Neuronal stem cell (in vitro differentiated cells): ENCODE results near the gene HOMER3.

Source experiments
- DNase-seq: peaks from one replicate; pipeline ENCODE4 v3.0.0-alpha.2; 2013; ENCODE audit warnings: low spot score
- H2AFZ ChIP-seq: one replicate; pipeline ENCODE4 v1.6.1; 2013; ENCODE audit warnings: mild to moderate bottlenecking, low read length, inconsistent platforms
- H2AK5ac ChIP-seq: 2 replicates; pipeline ENCODE4 v1.6.1; 2013; ENCODE audit warnings: low read depth, mild to moderate bottlenecking, inconsistent platforms, low read length, moderate library complexity, mixed read lengths
- H2BK120ac ChIP-seq: 2 replicates; pipeline ENCODE4 v1.6.1; 2013; ENCODE audit warnings: low read depth, mild to moderate bottlenecking, inconsistent platforms, low read length, moderate library complexity, mixed read lengths
- H2BK12ac ChIP-seq: one replicate; pipeline ENCODE4 v1.6.1; 2013; ENCODE audit warnings: low read length, inconsistent platforms
- H2BK15ac ChIP-seq: 2 replicates; pipeline ENCODE4 v1.6.1; 2013; ENCODE audit warnings: mild to moderate bottlenecking, low read length, inconsistent platforms, mixed read lengths
- H2BK5ac ChIP-seq: one replicate; pipeline ENCODE4 v1.6.1; 2013; ENCODE audit warnings: inconsistent platforms, mild to moderate bottlenecking, low read length, moderate library complexity
- H3K14ac ChIP-seq: one replicate; pipeline ENCODE4 v1.6.1; 2013; ENCODE audit warnings: low read length, inconsistent platforms
- H3K18ac ChIP-seq: 2 replicates; pipeline ENCODE4 v1.6.1; 2013; ENCODE audit warnings: low read length, inconsistent platforms
- H3K23ac ChIP-seq: 2 replicates; pipeline ENCODE4 v1.6.1; 2013; ENCODE audit warnings: low read depth, mild to moderate bottlenecking, mixed read lengths, low read length, inconsistent platforms; ENCODE audit not compliant: poor library complexity
- H3K27ac ChIP-seq: replicated peaks from 3 replicates; pipeline ENCODE4 v1.5.1; 2013; ENCODE audit warnings: low read length, inconsistent platforms
- H3K27me3 ChIP-seq, 3 experiments: 2 replicates each; pipeline ENCODE4 v1.6.1; 2013; ENCODE audit warnings: low read length in 3 of 3, mild to moderate bottlenecking in 2 of 3, inconsistent platforms in 1 of 3, low read depth in 1 of 3, mixed read lengths in 1 of 3, moderate library complexity in 1 of 3; ENCODE audit not compliant: control insufficient read depth in 3 of 3, insufficient read depth in 3 of 3
- H3K36me3 ChIP-seq, 2 donors: replicated peaks in 1 of 2; 2 replicates each; pipeline ENCODE4 v1.6.1; 2013; ENCODE audit warnings: low read length in 2 of 2; ENCODE audit not compliant: control insufficient read depth in 2 of 2, insufficient read depth in 2 of 2
- H3K4ac ChIP-seq: 2 replicates; pipeline ENCODE4 v1.6.1; 2013; ENCODE audit warnings: inconsistent platforms, mild to moderate bottlenecking, low read length, moderate library complexity
- H3K4me1 ChIP-seq, 2 donors: 1 replicate in 1 of 2; 2 replicates in 1 of 2; pipeline ENCODE4 v1.6.1; 2013; ENCODE audit warnings: low read length in 2 of 2, low read depth in 1 of 2; ENCODE audit not compliant: control insufficient read depth in 2 of 2, insufficient read depth in 1 of 2
- H3K4me2 ChIP-seq: one replicate; pipeline ENCODE4 v1.6.1; 2013; ENCODE audit warnings: mild to moderate bottlenecking, low read length, inconsistent platforms; ENCODE audit not compliant: insufficient read depth, poor library complexity, severe bottlenecking
- H3K4me3 ChIP-seq, 2 donors: 2 replicates each; pipeline ENCODE4 v1.5.1; 2013; ENCODE audit warnings: low read length in 2 of 2, mild to moderate bottlenecking in 2 of 2, inconsistent platforms in 1 of 2, moderate library complexity in 1 of 2
- H3K79me1 ChIP-seq: one replicate; pipeline ENCODE4 v1.6.1; 2013; ENCODE audit warnings: low read depth, mild to moderate bottlenecking, inconsistent platforms, low read length, moderate library complexity
- H3K9ac ChIP-seq: one replicate; pipeline ENCODE4 v1.6.1; 2013; ENCODE audit warnings: mild to moderate bottlenecking, low read depth, low read length, inconsistent platforms; ENCODE audit not compliant: poor library complexity
- H3K9me3 ChIP-seq, 2 donors: replicated peaks in 1 of 2; 2 replicates each; pipeline versions ENCODE3 to v1.6.1; 2013; ENCODE audit warnings: low read length in 2 of 2, mild to moderate bottlenecking in 2 of 2, inconsistent platforms in 1 of 2, low read depth in 1 of 2, mixed read lengths in 1 of 2, moderate library complexity in 1 of 2; ENCODE audit not compliant: control insufficient read depth in 2 of 2, insufficient read depth in 1 of 2
- H4K8ac ChIP-seq: one replicate; pipeline ENCODE4 v1.6.1; 2013; ENCODE audit warnings: low read depth, mild to moderate bottlenecking, inconsistent platforms, low read length, moderate library complexity
- H4K91ac ChIP-seq: one replicate; pipeline ENCODE4 v1.6.1; 2013; ENCODE audit warnings: low read length, low read depth, mild to moderate bottlenecking, inconsistent platforms; ENCODE audit not compliant: poor library complexity
- WGBS, 2 donors: extraction: QIAGEN DNeasy Blood & Tissue Kit; methylation state at CpG; one replicate each; pipeline ENCODE4 v1.1.7; 2013; ENCODE audit warnings: missing lambda C conversion rate in 2 of 2, mixed read lengths in 1 of 2; ENCODE audit not compliant: insufficient read length in 2 of 2, insufficient replicate concordance in 1 of 2; ENCODE audit errors: extremely low coverage in 2 of 2; 5-methylcytosine and 5-hydroxymethylcytosine counted together

Gene HOMER3

DNA sequence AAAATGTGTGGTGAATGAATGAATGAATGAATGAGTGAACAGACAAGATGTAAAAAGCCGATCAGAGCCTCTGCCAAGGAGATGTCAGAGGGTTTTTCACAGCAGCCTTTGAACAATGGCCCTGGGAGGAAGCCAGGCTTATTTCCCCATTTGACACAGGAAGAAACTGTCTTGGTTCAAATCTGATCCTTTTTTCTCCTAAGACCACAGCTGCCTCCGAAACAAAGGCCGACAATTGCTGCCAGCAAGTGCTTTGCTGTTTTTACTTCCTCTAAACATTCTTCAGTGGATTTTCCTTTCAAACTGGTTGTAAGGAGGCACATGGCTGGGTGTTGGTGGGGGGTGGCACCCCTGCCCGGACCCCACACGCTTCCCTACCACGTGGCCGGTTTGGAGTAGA is 44.2 kb upstream of the HOMER3 start:
- H4K91ac ChIP-seq = no peak overlapping the region
- no peak overlapping the region for H3K4me3 ChIP-seq
- no peak overlapping the region for H2BK5ac ChIP-seq
- H2AFZ ChIP-seq = peak overlapping the region; percentile 81
- H3K4ac ChIP-seq = no peak overlapping the region
- no peak overlapping the region for H2BK120ac ChIP-seq
- peaks cover 0 to 2% of the 10 kb centered on the region in 2 donors for H3K36me3 ChIP-seq
- H3K23ac ChIP-seq = no peak overlapping the region
- peak overlapping the region; percentile 22 for H3K4me2 ChIP-seq
- H2BK15ac ChIP-seq = no peak overlapping the region
- H3K27me3 ChIP-seq = no peaks in the 10 kb centered on the region
- H2BK12ac ChIP-seq = no peak overlapping the region
- H3K18ac ChIP-seq = no peak overlapping the region
- H3K14ac ChIP-seq = no peak overlapping the region
- DNase-seq = no peak
- H3K27ac ChIP-seq = peak overlapping the region; percentile 49
- no peak overlapping the region for H4K8ac ChIP-seq
- peaks cover 1% of the 10 kb centered on the region for H3K79me1 ChIP-seq
- no CpG with 5 or more reads among the region's 7 CpGs for WGBS, 2 donors
- H3K9me3 ChIP-seq = no peaks in the 10 kb centered on the region
- H3K4me1 ChIP-seq = peaks cover 0 to 6% of the 10 kb centered on the region in 2 donors
- no peak overlapping the region for H3K9ac ChIP-seq
- H2AK5ac ChIP-seq = no peak overlapping the region

DNA sequence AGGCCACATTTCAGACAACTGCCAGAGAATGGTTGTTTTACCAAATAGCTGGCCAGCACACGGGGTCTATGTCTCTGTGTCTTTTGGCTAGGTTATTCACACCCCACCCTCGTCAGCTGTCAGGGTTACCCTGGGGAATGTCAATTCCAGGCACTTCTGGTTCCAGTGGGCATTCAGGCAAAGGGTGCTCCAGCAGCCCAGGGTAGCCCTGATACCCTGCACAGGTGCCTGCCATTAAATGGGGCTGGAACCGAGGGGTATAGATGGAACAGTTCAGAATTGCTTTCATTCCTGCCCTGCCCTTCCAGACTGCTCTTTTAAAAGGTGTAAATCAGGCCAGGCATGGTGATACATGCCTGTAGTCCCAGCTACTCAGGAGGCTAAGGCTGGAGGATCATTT is 43.2 kb upstream of the HOMER3 start:
- Histone ChIP-seq H3K4me3 (no peak overlapping the region), H3K4me2 (no peak overlapping the region), H2BK120ac (no peak overlapping the region), H3K79me1 (peaks cover 1% of the 10 kb centered on the region), H3K9me3 (no peaks in the 10 kb centered on the region), H3K36me3 (no peaks in the 10 kb centered on the region), H3K27ac (no peak overlapping the region), H3K4ac (no peak overlapping the region), H2AK5ac (peak overlapping the region; percentile 12), H3K4me1 (peaks cover 0 to 6% of the 10 kb centered on the region in 2 donors), H2BK5ac (no peak overlapping the region), H3K9ac (no peak overlapping the region), H2BK12ac (no peak overlapping the region), H4K8ac (no peak overlapping the region), H4K91ac (no peak overlapping the region), H3K18ac (peak overlapping the region; percentile 65), H3K14ac (no peak overlapping the region), H2BK15ac (peak overlapping the region; percentile 74), H2AFZ (no peak overlapping the region), H3K27me3 (no peaks in the 10 kb centered on the region), H3K23ac (no peak overlapping the region)
- DNase-seq = no peak
- no CpG with 5 or more reads among the region's 3 CpGs for WGBS, 2 donors

DNA sequence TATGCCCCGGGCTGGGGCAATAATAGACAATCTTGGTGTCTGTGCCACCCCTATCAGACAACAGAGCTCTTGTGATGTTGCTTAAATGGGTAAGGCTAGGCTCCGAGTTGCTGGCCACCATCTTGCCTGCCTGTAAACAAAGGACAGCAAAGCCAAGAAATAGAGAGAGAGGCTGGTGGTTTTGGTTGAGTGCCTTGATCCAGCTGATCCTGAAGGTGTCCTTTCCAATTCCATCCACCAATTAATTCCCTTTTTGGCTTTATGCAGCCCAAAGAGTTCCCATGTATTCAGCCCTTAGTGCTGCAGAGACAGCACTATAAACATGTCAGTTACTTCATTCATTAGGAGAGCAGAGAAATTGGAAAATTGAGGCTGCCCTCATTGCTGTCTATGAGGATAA is 41.7 kb upstream of the HOMER3 start:
- Histone ChIP-seq H4K91ac (no peak overlapping the region), H2BK15ac (no peak overlapping the region), H3K4me1 (peaks cover 3 to 6% of the 10 kb centered on the region in 2 donors), H3K36me3 (no peaks in the 10 kb centered on the region), H2AFZ (no peak overlapping the region), H3K4ac (no peak overlapping the region), H3K27me3 (no peaks in the 10 kb centered on the region), H3K4me3 (no peak overlapping the region), H3K9ac (no peak overlapping the region), H2BK5ac (no peak overlapping the region), H2BK120ac (no peak overlapping the region), H2BK12ac (no peak overlapping the region), H4K8ac (no peak overlapping the region), H3K27ac (no peak overlapping the region), H3K23ac (no peak overlapping the region), H3K4me2 (no peak overlapping the region), H3K14ac (no peak overlapping the region), H3K79me1 (no peaks in the 10 kb centered on the region), H3K18ac (no peak overlapping the region), H3K9me3 (no peaks in the 10 kb centered on the region), H2AK5ac (no peak overlapping the region)
- no CpG with 5 or more reads among the region's 2 CpGs for WGBS, 2 donors
- DNase-seq = no peak

DNA sequence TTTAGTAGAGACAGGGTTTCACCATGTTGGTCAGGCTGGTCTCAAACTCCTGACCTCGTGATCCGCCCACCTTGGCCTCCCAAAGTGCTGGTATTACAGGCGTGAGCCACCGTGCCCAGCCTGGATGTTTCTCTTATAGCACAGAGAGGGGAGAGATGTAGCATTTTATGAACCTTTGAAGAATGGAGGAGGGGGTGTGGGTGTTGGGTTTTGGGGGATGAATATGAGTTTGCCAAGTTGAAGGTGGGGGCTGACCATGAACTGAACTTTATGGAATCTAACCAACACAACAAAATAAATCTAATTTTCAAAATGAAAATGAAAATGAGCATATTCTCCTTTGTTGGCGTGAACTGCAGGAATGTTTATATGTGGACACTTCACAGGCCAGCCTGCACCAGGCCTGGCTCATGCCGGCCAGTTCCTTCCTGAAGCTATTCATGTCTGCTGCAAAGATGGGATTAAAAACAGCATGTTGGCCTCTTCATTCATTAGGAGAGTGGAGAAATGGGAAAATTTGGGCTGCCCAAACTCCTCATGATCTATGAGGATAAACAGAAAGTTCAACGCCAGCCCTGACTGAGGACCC is 39.5 kb upstream of the HOMER3 start:
- Histone ChIP-seq H3K4me1 (peaks cover 3 to 6% of the 10 kb centered on the region in 2 donors), H2BK12ac (no peak overlapping the region), H2BK120ac (no peak overlapping the region), H2BK15ac (no peak overlapping the region), H3K18ac (no peak overlapping the region), H4K8ac (no peak overlapping the region), H3K4me3 (no peak overlapping the region), H3K27ac (no peak overlapping the region), H2AK5ac (no peak overlapping the region), H2BK5ac (no peak overlapping the region), H3K79me1 (no peaks in the 10 kb centered on the region), H3K27me3 (no peaks in the 10 kb centered on the region), H3K4ac (no peak overlapping the region), H2AFZ (no peak overlapping the region), H3K23ac (no peak overlapping the region), H3K14ac (no peak overlapping the region), H3K4me2 (no peak overlapping the region), H3K9ac (no peak overlapping the region), H4K91ac (no peak overlapping the region), H3K36me3 (no peaks in the 10 kb centered on the region), H3K9me3 (no peaks in the 10 kb centered on the region)
- no CpG with 5 or more reads among the region's 7 CpGs for WGBS, 2 donors
- no peak for DNase-seq
